Measurements from ENCODE around the gene SNX5.

The SNX5 gene

GRCh38 chr20:17940224-17940971, 28.2 kb downstream of the SNX5 start:
- DNase-seq: no peak

- peak in 3 of 4 experiments; percentile 32 to 44 (median 36) for DNase-seq
Observed at GRCh38 chr20:17939622-17940223, 28.9 kb downstream of the SNX5 start.

- DNase-seq: peak; percentile 35 to 71 (median 58)
Observed at GRCh38 chr20:17938871-17939619, 29.5 kb downstream of the SNX5 start.

GRCh38 chr20:17936761-17937732, 31.5 kb downstream of the SNX5 start:
- DNase-seq: no peak

GRCh38 chr20:17936286-17936760, 32.3 kb downstream of the SNX5 start:
- DNase-seq: no peak

- DNase-seq: no peak
Observed at GRCh38 chr20:17935761-17936160, 32.8 kb downstream of the SNX5 start.

GRCh38 chr20:17935186-17935585, 33.4 kb downstream of the SNX5 start:
- no peak for DNase-seq

- DNase-seq: no peak
Observed at GRCh38 chr20:17934141-17934862, 34.3 kb downstream of the SNX5 start.

GRCh38 chr20:17933711-17934110, 34.9 kb downstream of the SNX5 start:
- no peak for DNase-seq

GRCh38 chr20:17933121-17933520, 35.5 kb downstream of the SNX5 start:
- no peak for DNase-seq

- DNase-seq: no peak
Observed at GRCh38 chr20:17932396-17932795, 36.2 kb downstream of the SNX5 start.

GRCh38 chr20:17931513-17931912, 37.1 kb downstream of the SNX5 start:
- DNase-seq: no peak

- no peak for DNase-seq
Observed at GRCh38 chr20:17928633-17929311, 39.8 kb downstream of the SNX5 start.

GRCh38 chr20:17928211-17928611, 40.4 kb downstream of the SNX5 start:
- DNase-seq: no peak

GRCh38 chr20:17925940-17926300, 42.7 kb downstream of the SNX5 start:
- DNase-seq: no peak

GRCh38 chr20:17925141-17925939, 43.3 kb downstream of the SNX5 start:
- DNase-seq: no peak

- DNase-seq: no peak
Observed at GRCh38 chr20:17921774-17922173, 46.8 kb downstream of the SNX5 start.

GRCh38 chr20:17919149-17919548, 49.4 kb downstream of the SNX5 start:
- DNase-seq: no peak

GRCh38 chr20:17917832-17918618, 50.6 kb downstream of the SNX5 start:
- no peak for DNase-seq
